GM23338 (cell line): ENCODE results near the gene KIF5A. TPM values are rescaled to one million over a fixed set of nuclear protein-coding genes. Genes with fewer than 3 reads are reported as not detected.

Experiments
- ATAC-seq: fragments of 200-7000 bp; cut with Tn5 transposase; 3 replicates; pipeline ENCODE4 v1.9.1; 2020
- DNase-seq: peaks from one replicate; pipeline ENCODE4 v3.0.0-alpha.2; 2015; ENCODE audit warnings: low spot score
- H2AFZ ChIP-seq: fragments of 200-600 bp; sonication (generic); 2 replicates; pipeline ENCODE4 v1.8.0; 2016; ENCODE audit warnings: antibody characterized with exemption, mild to moderate bottlenecking, moderate library complexity
- H3F3A ChIP-seq: fragments of 200-600 bp; sonication (generic); replicated peaks from 2 replicates; pipeline ENCODE4 v1.8.0; 2017; ENCODE audit warnings: antibody characterized with exemption, mixed run types, low read depth
- H3K27ac ChIP-seq: fragments of 200-600 bp; sonication (generic); 2 replicates; pipeline ENCODE4 v1.6.1; 2016; ENCODE audit warnings: low read depth
- H3K27me3 ChIP-seq: fragments of 200-600 bp; sonication (generic); 2 replicates; pipeline ENCODE4 v1.8.0; 2016; ENCODE audit warnings: mild to moderate bottlenecking, mixed run types, moderate library complexity; ENCODE audit not compliant: insufficient read depth
- H3K36me3 ChIP-seq: fragments of 200-600 bp; sonication (generic); 2 replicates; pipeline ENCODE4 v1.8.0; 2016; ENCODE audit warnings: mild to moderate bottlenecking; ENCODE audit not compliant: insufficient read depth
- H3K4me1 ChIP-seq: fragments of 200-600 bp; sonication (generic); 2 replicates; pipeline ENCODE4 v1.8.0; 2016; ENCODE audit warnings: mild to moderate bottlenecking, moderate library complexity; ENCODE audit not compliant: insufficient read depth
- H3K4me2 ChIP-seq: fragments of 200-600 bp; sonication (generic); 2 replicates; pipeline ENCODE4 v1.7.1; 2017; ENCODE audit warnings: mixed run types
- H3K4me3 ChIP-seq: fragments of 200-600 bp; sonication (generic); 2 replicates; pipeline ENCODE4 v1.6.1; 2016; ENCODE audit warnings: mixed run types
- H3K79me2 ChIP-seq: fragments of 200-600 bp; sonication (generic); replicated peaks from 2 replicates; pipeline ENCODE4 v1.8.0; 2017; ENCODE audit warnings: mild to moderate bottlenecking; ENCODE audit not compliant: insufficient read depth
- H3K9me2 ChIP-seq: fragments of 200-600 bp; sonication (generic); 2 replicates; pipeline ENCODE4 v1.8.0; 2017; ENCODE audit not compliant: insufficient read depth
- H4K20me1 ChIP-seq: fragments of 200-600 bp; sonication (generic); replicated peaks from 2 replicates; pipeline ENCODE4 v1.8.0; 2017; ENCODE audit warnings: mild to moderate bottlenecking; ENCODE audit not compliant: insufficient read depth
- H3K27ac Mint-ChIP-seq: 2 replicates; pipeline ENCODE4 v1.8.0; 2020; ENCODE audit warnings: inconsistent platforms, mild to moderate bottlenecking, moderate library complexity, mixed read lengths
- H3K27me3 Mint-ChIP-seq: 3 replicates; pipeline ENCODE4 v1.8.0; 2022; ENCODE audit warnings: low read depth, mild to moderate bottlenecking, moderate library complexity, mixed read lengths, inconsistent platforms; ENCODE audit not compliant: insufficient read depth, poor library complexity
- H3K36me3 Mint-ChIP-seq: 3 replicates; pipeline ENCODE4 v1.8.0; 2021; ENCODE audit warnings: low read depth, mild to moderate bottlenecking, inconsistent platforms, moderate library complexity, mixed read lengths
- H3K4me1 Mint-ChIP-seq: 3 replicates; pipeline ENCODE4 v1.8.0; 2020; ENCODE audit warnings: mild to moderate bottlenecking, inconsistent platforms, mixed read lengths
- H3K4me3 Mint-ChIP-seq: 3 replicates; pipeline ENCODE4 v1.8.0; 2021; ENCODE audit warnings: moderate library complexity, mild to moderate bottlenecking, inconsistent platforms, mixed read lengths
- H3K9me3 Mint-ChIP-seq: 3 replicates; pipeline ENCODE4 v1.8.0; 2020; ENCODE audit warnings: moderate library complexity, mild to moderate bottlenecking, inconsistent platforms, mixed read lengths
- CREB1 ChIP-seq: fragments of 250-450 bp; sonication (Bioruptor Pico); IDR thresholded peaks from 2 replicates; pipeline ENCODE4 v1.5.0; 2020; ENCODE audit warnings: low read depth, mild to moderate bottlenecking, moderate library complexity
- CTCF ChIP-seq, 2 experiments: fragments of 200-600 bp in 1 of 2; sonication (generic) in 1 of 2; conservative IDR thresholded peaks; 2 replicates each; pipeline versions ENCODE4 v1.5.1 to v1.6.1; 2016 to 2017; ENCODE audit warnings: antibody characterized with exemption in 2 of 2, low read depth in 2 of 2, mild to moderate bottlenecking in 2 of 2, moderate library complexity in 1 of 2
- EZH2 ChIP-seq: fragments of 200-600 bp; sonication (generic); IDR thresholded peaks from one replicate; pipeline ENCODE4 v1.8.0; 2017; ENCODE audit warnings: antibody characterized with exemption, mild to moderate bottlenecking, low read depth; ENCODE audit not compliant: unreplicated experiment
- EZH2phosphoT487 ChIP-seq: fragments of 200-600 bp; sonication (generic); IDR thresholded peaks from one replicate; pipeline ENCODE4 v1.8.1; 2018; ENCODE audit warnings: antibody characterized with exemption; ENCODE audit not compliant: unreplicated experiment
- JUNB ChIP-seq: IDR thresholded peaks from one replicate; pipeline ENCODE4 v1.6.1; 2016; ENCODE audit warnings: antibody characterized with exemption; ENCODE audit not compliant: unreplicated experiment
- NANOG ChIP-seq: IDR thresholded peaks from 2 replicates; pipeline ENCODE4 v1.6.1; 2016; ENCODE audit warnings: antibody characterized with exemption, borderline replicate concordance
- POLR2AphosphoS5 ChIP-seq: IDR thresholded peaks from 2 replicates; pipeline ENCODE4 v1.6.1; 2016; ENCODE audit warnings: antibody characterized with exemption, low read depth
- REST ChIP-seq: IDR thresholded peaks from one replicate; pipeline ENCODE4 v1.6.1; 2018; ENCODE audit warnings: antibody characterized with exemption; ENCODE audit not compliant: unreplicated experiment
- STAT1 ChIP-seq: IDR thresholded peaks from one replicate; pipeline ENCODE4 v1.6.1; 2016; ENCODE audit warnings: antibody characterized with exemption; ENCODE audit not compliant: unreplicated experiment
- ZNF114 ChIP-seq: fragments of 250-450 bp; sonication (Bioruptor Pico); IDR thresholded peaks from 2 replicates; pipeline ENCODE4 v1.5.0; 2020; ENCODE audit warnings: mild to moderate bottlenecking, moderate library complexity
- ZNF331 ChIP-seq: fragments of 250-450 bp; sonication (Bioruptor Pico); IDR thresholded peaks from 2 replicates; pipeline ENCODE4 v1.5.0; 2020; ENCODE audit warnings: low read depth, mild to moderate bottlenecking, moderate library complexity
- ZNF462 ChIP-seq: fragments of 250-450 bp; sonication (Bioruptor Pico); IDR thresholded peaks from 2 replicates; pipeline ENCODE4 v1.5.0; 2020; ENCODE audit warnings: mild to moderate bottlenecking, moderate library complexity
- polyA plus RNA-seq: library from polyadenylated mRNA; unstranded; fragments of >200 nt; fragmentation: Nextera tagmentation; extraction: Ambion mirVana; gene quantifications from 2 replicates; pipeline ENCODE4 v1.2.1, GENCODE V29; 2016
- total RNA-seq: library from RNA; depleted of rRNA; stranded (reverse); fragments of >200 nt; shearing (Covaris generic); gene quantifications from 2 replicates; pipeline ENCODE4 v1.2.3, GENCODE V29; 2014
- TF ChIP-seq, protein P1 (sequence below): IDR thresholded peaks from 2 replicates; pipeline ENCODE4 v1.6.1; 2016; ENCODE audit warnings: antibody characterized with exemption

Gene KIF5A
- total and polyA plus RNA-seq, 2 experiments from 2014 or later = 11.1 to 21.3 TPM

DNA sequence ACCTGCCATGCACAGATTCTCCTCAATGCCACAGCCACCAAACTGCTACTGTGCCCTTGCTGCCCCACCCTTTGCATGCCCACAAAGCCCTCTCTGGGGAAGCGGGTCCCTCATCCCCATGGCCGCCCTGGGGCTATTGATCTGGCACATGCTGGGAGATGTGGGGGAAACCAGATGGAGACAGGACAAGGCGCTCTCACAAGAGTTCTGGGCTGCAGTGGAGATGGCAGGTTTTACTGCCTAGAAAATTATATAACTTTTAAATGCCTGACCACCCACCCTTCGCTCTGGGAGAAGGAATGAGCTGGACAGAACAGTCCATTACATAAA lies 30.6 kb downstream of the KIF5A start (continued):
- TF ChIP-seq ZNF462 (CRISPR knock-in tag) (no peak), EZH2 (no peak), CREB1 (no peak), NANOG (no peak), CTCF (conservative IDR thresholded peaks at IDR 0.05; ENCODE audit: low read depth in 2 of 2) (no peak), ZNF331 (no peak)

- Mint-ChIP-seq H3K9me3 (no peaks in the 10 kb centered on the region), H3K27me3 (peaks cover 2% of the 10 kb centered on the region), H3K4me3 (no peak overlapping the region), H3K27ac (no peak overlapping the region), H3K4me1 (peaks cover 4% of the 10 kb centered on the region; the same call in 2 of the 3 replicates), H3K36me3 (peaks cover 31% of the 10 kb centered on the region)
- Histone ChIP-seq H3K27me3 (no peaks in the 10 kb centered on the region), H3K79me2 (no peaks in the 10 kb centered on the region), H3K4me3 (no peak overlapping the region), H3K9me2 (no peaks in the 10 kb centered on the region), H4K20me1 (peaks cover 14% of the 10 kb centered on the region), H3K27ac (no peak overlapping the region), H2AFZ (no peak overlapping the region), H3K36me3 (peaks cover 8% of the 10 kb centered on the region), H3K4me1 (no peaks in the 10 kb centered on the region), H3F3A (peaks cover 12% of the 10 kb centered on the region; the same call in 1 of the 2 replicates), H3K4me2 (no peak overlapping the region)
- ATAC-seq (no peak), DNase-seq (no peak)
- TF ChIP-seq STAT1 = no peak
- TF ChIP-seq NANOG = no peak
- TF ChIP-seq, protein P1, sequence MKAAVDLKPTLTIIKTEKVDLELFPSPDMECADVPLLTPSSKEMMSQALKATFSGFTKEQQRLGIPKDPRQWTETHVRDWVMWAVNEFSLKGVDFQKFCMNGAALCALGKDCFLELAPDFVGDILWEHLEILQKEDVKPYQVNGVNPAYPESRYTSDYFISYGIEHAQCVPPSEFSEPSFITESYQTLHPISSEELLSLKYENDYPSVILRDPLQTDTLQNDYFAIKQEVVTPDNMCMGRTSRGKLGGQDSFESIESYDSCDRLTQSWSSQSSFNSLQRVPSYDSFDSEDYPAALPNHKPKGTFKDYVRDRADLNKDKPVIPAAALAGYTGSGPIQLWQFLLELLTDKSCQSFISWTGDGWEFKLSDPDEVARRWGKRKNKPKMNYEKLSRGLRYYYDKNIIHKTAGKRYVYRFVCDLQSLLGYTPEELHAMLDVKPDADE = no peak
- no peak for TF ChIP-seq EZH2phosphoT487
- TF ChIP-seq JUNB = no peak
- no peak for TF ChIP-seq REST
- TF ChIP-seq ZNF114 = no peak
- TF ChIP-seq EZH2 = no peak
- no peak for TF ChIP-seq POLR2AphosphoS5
Measured at GRCh38 chr12:57581802-57582201, 32.0 kb downstream of the KIF5A start.
